Activated T-cell treated with anti-CD3 and anti-CD28 coated beads for 4 hours (primary cell): Measurements from ENCODE around the gene SEMA3G.

Experiments
- DNase-seq: peaks from one replicate; pipeline ENCODE4 v3.0.0-alpha.2; 2020

The SEMA3G gene

DNA sequence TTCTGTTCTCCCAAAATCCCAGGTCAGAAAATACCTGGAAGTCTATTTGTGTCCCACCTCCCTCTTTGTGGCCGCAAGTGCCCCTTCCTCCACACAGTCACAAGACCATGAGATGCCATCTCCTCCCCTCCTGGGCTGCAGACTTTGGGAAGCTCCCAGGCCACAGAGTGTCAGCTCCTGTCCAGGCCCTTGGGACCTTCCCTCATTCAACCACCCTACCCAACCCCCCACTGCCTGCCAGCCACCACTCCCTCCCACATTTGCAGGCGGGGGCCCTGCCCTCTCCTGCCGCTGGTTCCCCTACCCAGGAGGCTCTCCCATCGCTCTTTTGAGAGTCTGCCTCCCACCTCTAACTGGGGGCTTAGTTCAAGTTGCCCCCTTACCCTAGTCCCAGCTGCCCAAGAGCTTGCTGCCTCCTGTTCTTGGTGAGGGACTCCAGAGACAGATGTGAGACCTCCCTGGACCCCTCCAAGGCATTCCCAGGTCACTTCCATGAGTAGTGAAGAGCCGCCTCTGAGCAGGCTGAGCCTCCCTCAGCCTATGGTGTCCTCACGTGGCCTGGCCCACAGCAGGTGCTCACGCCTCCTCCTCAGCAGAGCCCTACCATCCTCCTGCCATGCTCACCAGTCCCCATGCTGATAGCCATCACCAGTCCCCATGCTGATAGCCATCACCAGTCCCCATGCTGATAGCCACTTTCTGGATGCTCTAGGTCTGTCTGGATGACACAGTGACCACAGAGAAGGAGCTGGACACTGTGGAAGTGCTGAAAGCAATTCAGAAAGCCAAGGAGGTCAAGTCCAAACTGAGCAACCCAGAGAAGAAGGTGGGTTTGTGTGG is 34.4 kb upstream of the SEMA3G start:
- no peak for DNase-seq

- DNase-seq: no peak
Observed at GRCh38 chr3:52477796-52478095, 32.8 kb upstream of the SEMA3G start.

DNA sequence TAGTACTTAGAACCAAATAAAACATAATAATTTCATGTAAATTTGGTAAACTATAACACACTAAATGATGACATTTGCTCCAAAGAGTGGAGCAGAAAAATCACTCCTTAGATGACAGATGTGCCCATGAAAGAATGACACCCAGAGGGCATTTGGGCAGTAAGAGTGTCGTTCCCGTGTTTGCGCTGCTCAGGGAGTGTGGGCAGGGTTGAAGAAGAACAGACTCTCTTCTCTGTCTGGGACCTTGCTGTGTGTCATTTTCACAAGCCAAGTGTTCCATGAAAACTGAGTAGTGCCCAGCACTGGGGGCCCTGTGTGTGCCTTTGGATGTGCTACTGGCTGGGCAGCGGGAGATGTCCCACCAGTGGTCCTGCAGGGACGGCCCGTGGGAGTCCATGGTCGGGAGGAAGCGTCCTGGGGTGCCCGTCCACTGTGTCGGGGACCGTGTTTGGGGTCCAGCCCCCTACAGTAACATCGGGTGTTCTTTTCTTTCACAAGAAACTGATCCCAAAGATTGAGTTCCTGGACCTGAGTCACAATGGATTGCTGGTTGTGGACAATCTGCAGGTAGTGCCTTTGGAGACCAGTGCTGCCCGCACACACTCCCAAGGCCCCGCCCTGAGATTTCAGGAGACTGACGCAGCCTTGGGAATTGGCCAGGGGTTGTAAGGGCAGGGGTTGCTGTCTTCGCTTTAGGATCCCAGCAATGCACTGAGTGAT is 32.3 kb upstream of the SEMA3G start:
- no peak for DNase-seq

GRCh38 chr3:52473026-52473425 is 28.1 kb upstream of the SEMA3G start:
- DNase-seq: no peak

GRCh38 chr3:52472239-52473000 is 27.5 kb upstream of the SEMA3G start:
- no peak for DNase-seq

DNA sequence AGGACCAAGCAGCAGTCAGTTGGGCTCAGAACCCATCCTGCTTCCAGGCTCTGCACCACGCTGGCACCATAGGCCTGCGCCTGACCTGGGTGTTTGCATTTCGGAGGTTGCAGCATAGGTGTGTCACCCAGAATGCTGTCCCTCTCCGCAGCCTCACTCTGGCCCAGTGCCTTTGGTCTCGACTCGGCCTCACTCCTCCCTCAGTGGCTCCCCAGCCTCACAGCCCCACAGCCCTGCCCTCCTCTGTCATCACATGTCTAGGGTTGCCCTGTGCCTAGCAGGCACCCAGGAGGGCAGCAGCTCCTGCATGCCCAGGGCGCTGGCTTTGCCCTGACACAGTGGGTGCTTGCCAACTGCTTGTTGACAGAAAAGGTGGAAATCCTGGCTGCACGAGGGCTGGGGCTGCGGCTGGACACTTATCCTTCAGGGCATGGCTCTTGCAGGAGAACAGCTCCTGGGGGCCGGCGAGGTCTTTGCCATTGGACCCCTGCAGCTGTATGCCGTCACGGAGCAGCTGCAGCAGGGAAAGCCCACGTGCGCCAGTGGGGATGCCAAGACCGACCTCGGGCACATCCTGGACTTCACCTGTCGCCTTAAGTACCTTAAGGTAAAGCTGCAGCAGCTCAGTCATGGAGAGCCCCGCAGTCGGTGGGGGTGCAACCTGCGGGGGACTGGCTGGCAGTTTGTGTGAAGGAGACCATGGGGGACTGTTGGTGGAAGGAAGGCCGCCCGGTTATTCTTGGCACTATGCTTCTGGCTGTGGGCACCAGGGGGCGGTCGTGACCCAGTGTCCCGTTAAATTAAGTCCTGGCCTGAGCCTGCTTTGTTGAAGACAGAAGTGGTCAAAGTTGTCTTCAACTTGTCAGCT is 26.7 kb upstream of the SEMA3G start:
- no peak for DNase-seq

- no peak for DNase-seq
Observed at GRCh38 chr3:52470920-52471319, 26.0 kb upstream of the SEMA3G start.

- DNase-seq: no peak
Observed at GRCh38 chr3:52469001-52469400, 24.1 kb upstream of the SEMA3G start.

DNA sequence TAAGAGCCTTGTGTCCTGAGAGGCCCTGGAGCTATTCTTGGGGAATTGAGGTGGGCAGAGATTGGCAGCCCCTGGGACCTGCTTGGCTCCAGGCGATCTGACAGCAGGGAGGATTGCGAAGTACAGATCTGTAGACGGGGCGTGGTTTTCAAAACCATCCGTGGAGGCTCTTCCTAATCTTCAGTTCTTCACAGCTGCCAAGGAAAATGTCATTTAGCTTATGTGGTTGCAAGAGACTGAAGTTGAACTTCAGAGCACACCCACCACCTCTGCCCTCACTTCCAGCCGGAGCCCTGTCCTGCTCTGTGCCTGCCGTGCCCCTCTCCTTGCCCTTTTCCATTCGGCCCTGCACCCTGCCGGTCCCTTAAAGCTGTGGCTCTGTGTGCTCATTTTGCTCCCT is 23.4 kb upstream of the SEMA3G start:
- no peak for DNase-seq

DNA sequence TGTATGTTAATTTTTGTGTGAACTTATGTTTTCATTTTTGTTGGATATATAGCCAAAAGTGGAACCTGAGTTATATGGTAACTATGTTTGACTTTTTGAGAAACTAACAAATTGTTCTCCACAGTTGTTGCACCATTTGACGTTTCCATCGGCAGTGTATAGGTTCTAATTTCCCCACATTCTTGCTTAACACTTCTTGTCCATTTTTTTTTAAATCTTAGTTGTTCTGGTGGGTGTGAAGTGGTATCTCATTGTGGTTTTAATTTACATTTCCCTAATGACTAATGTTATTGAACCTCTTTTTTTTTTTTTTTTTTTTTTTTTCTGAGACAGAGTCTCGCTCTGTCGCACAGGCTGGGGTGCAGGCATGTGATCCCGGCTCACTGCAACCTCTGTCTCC is 18.5 kb upstream of the SEMA3G start:
- DNase-seq: no peak

GRCh38 chr3:52461874-52462273 is 17.0 kb upstream of the SEMA3G start:
- DNase-seq: no peak

- DNase-seq: no peak
Observed at GRCh38 chr3:52458770-52459545, 14.1 kb upstream of the SEMA3G start.

DNA sequence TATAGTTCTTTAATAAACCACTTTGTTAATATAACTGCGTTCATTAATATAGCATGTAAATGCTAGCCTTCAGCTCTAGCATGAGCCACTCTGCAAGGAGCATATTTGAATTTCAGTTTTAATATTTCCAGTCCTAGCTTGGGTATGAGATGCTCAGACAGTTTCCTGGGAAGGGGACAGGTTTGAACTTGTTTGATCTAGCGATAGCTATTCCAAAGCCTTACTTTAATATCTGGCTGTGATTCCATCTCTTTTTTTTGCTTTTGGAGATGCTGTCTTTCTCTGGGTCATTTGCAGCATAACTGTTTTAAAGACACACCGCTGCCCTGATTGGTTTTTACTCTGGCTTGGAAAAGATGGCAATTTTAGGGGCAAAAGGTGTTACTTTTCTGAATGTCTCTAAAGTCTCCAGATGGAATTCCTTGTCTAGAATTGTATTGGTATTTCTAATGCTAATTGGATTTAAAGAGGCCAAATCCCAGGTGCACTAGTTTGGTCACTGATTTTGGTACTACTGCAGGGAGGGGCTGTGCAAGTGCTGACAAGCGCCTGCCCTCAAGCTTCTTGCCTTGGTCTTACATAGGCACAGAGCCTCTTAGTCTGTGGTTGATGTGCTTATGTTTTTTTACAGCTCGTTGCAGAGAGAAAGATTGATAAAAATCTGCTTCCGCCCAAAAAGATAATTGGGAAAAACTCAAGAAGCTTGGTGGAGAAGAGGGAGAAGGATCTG is 13.3 kb upstream of the SEMA3G start:
- no peak for DNase-seq

- no peak for DNase-seq
Observed at GRCh38 chr3:52456800-52457183, 11.9 kb upstream of the SEMA3G start.

DNA sequence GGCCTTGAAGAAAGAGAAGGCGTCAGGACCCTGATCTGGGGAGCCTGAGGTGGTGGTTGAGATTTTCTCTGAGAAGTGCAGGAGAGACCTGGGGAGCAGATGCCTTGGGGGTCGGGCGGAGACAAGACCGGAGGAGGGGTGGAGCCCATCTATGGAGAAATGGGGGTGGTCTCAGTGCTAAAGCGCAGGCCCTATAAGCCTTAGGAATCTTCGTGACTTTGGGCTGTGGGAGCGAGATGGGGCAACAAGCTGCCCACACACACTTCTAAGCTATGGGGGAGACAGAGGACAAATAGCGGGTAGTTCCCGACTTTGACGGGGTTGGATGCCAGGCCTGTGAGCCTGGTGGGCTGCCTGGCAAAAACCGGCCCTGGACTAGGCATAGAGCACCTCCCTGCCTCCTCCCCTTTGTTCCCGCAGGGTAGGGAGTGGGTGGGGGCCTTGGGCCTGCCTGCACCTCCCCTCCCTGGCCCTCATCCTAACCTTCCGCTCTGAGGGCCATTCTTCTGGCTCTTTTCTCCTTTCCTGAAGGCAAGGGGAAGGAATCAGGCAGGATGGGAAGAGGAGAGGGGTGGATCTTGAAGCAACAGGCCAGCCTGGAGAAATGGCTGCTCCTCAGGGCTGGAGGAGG is 11.4 kb upstream of the SEMA3G start:
- DNase-seq: no peak

GRCh38 chr3:52455283-52456168 is 10.6 kb upstream of the SEMA3G start, which contains the start of gene NISCH:
TSS of gene NISCH (plus strand) at chr3:52455604. CDS start at chr3:52455642, 38 bp downstream.
- peak; percentile 99 for DNase-seq

GRCh38 chr3:52454938-52455282 is 10.0 kb upstream of the SEMA3G start:
- no peak for DNase-seq

DNA sequence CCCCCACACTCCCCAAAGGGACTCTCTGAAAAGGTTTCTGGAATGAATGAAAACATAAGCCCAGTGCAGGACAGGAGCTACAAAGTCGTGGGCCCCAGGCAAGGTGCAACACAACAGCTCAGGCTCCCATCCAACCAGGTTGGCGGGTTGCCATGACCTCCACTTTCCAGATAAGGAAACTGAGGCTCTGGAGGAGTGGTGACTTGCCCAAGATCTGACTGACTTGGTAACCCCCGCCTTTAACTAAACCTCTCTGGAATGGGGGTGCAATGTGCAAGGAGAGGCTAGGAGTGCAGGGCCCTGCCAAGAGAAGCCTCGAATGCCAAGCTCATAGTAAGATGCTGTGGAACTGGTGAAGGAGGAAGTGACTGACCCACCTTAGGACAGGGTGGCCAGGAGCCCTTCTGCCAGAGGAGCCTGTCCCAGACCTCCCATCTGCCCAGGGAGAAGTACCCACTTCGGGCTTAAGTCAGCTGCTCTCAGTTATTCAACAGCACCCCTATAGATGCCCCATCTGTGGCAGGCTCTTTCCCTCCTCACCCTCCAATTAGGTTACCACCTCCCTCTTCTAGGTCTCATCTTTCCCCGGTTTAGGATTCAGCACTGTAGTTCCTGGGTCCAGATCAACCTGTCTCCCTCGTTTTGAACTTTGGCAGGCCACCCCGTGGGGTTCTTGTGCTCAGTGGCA is 9.5 kb upstream of the SEMA3G start:
- DNase-seq: no peak
